Erythroblast (primary cell): ENCODE results near the gene STAB2.

Experiments
- DNase-seq, 2 experiments: peaks; one replicate each; lab custom pipeline; 2025; lab: John Stamatoyannopoulos, UW
- GATA1 ChIP-seq: IDR thresholded peaks from 2 replicates; pipeline ENCODE4 v1.6.1; 2011; ENCODE audit warnings: low read depth, mild to moderate bottlenecking, control low read depth, low read length, moderate library complexity
- POLR2A ChIP-seq: IDR thresholded peaks from 2 replicates; pipeline ENCODE4 v1.6.1; 2011; ENCODE audit warnings: mild to moderate bottlenecking, low read length

The STAB2 gene

GRCh38 chr12:103793046-103793445 lies 206.0 kb downstream of the STAB2 start:
- no peak for TF ChIP-seq POLR2A
- TF ChIP-seq GATA1, result no peak
- no peak for DNase-seq

- no peak for DNase-seq
- TF ChIP-seq GATA1, result no peak
Observed at GRCh38 chr12:103793512-103794045, 206.5 kb downstream of the STAB2 start.

GRCh38 chr12:103794309-103795213 lies 207.5 kb downstream of the STAB2 start:
- TF ChIP-seq POLR2A, result no peak
- no peak for TF ChIP-seq GATA1
- no peak for DNase-seq

- DNase-seq, result peak in 1 of 2 experiments; percentile 11
- TF ChIP-seq POLR2A (no peak), GATA1 (no peak)
Observed at GRCh38 chr12:103798586-103798985, 211.5 kb downstream of the STAB2 start.

GRCh38 chr12:103799504-103799856 lies 212.4 kb downstream of the STAB2 start:
- TF ChIP-seq GATA1 (no peak), POLR2A (no peak)
- DNase-seq, result no peak

GRCh38 chr12:103799857-103800771 lies 213.0 kb downstream of the STAB2 start:
- DNase-seq, result peak; percentile 67 to 88

GRCh38 chr12:103801709-103802585 lies 214.9 kb downstream of the STAB2 start:
- DNase-seq, result no peak
- TF ChIP-seq POLR2A (no peak), GATA1 (no peak)

More at GRCh38 chr12:103799857-103800771, 213.0 kb downstream of the STAB2 start:
- TF ChIP-seq POLR2A, result no peak
- TF ChIP-seq GATA1, result peak; percentile 26

- no peak for DNase-seq
- TF ChIP-seq GATA1, result no peak
- TF ChIP-seq POLR2A, result no peak
Observed at GRCh38 chr12:103802586-103802886, 215.5 kb downstream of the STAB2 start.

- TF ChIP-seq POLR2A, result no peak
- no peak for TF ChIP-seq GATA1
- no peak for DNase-seq
Observed at GRCh38 chr12:103803847-103804246, 216.8 kb downstream of the STAB2 start.

- TF ChIP-seq GATA1, result no peak
- TF ChIP-seq POLR2A, result no peak
- no peak for DNase-seq
Observed at GRCh38 chr12:103805655-103806360, 218.7 kb downstream of the STAB2 start.

GRCh38 chr12:103806803-103807202 lies 219.7 kb downstream of the STAB2 start:
- no peak for DNase-seq
- TF ChIP-seq GATA1 (no peak), POLR2A (no peak)

- peak; percentile 36 to 73 for DNase-seq
Observed at GRCh38 chr12:103807561-103808238, 220.6 kb downstream of the STAB2 start.

More at GRCh38 chr12:103807561-103808238, 220.6 kb downstream of the STAB2 start:
- TF ChIP-seq GATA1 (no peak), POLR2A (no peak)
